Measurements from ENCODE around the gene TERF2IP. TPM values are rescaled to one million over a fixed set of nuclear protein-coding genes. Genes with fewer than 3 reads are reported as not detected.

The TERF2IP gene
- polyA plus RNA-seq, 3 donors: 39.7 to 64.1 (median 47.9) TPM

DNA sequence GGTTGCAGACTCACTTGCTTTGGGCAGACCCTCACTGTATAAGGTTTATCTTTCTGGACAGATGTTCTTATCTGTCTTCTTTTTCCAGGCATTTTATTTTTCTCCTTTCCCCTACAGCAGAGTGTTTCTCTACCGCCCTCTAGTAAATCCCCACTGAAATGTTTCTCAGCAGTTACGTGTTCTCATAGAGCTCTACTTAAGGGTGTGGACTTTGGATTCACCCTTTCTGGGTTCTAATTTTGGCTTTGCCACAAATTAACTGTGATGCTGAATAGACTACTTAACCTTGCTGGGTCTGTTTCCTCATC is 26.4 kb upstream of the TERF2IP start:
- H3K4me2 ChIP-seq (replicated peaks; ENCODE audit: extremely low read depth, low read length, poor library complexity, severe bottlenecking): no peak overlapping the region
- Mint-ChIP-seq H3K36me3 (peaks cover 37 to 43% of the 10 kb centered on the region in 2 donors), H3K4me3 (no peak overlapping the region), H3K9me3 (no peaks in the 10 kb centered on the region), H3K27ac (peak overlapping the region in 1 of 7 donors; percentile 19), H3K27me3 (ENCODE audit: low read depth in 3 of 3) (peaks cover 0 to 1% (median 0%) of the 10 kb centered on the region in 3 donors), H3K4me1 (peaks cover 29% of the 10 kb centered on the region)
- no CpG with 5 or more reads among the region's 2 CpGs for WGBS (ENCODE audit: insufficient coverage)
- H3K79me2 ChIP-seq (ENCODE audit: insufficient read depth, low read length): peaks cover 12% of the 10 kb centered on the region
- peaks cover 12 to 24% of the 10 kb centered on the region in 2 donors for H3K4me1 ChIP-seq (ENCODE audit: control insufficient read depth in 1 of 2, insufficient read depth in 2 of 2, low read length in 2 of 2)
- H3K36me3 ChIP-seq (replicated peaks in 1 of 2; ENCODE audit: control insufficient read depth in 1 of 2, insufficient read depth in 2 of 2, low read length in 2 of 2): peaks cover 28 to 54% of the 10 kb centered on the region in 2 donors
- TF ChIP-seq, protein P1, sequence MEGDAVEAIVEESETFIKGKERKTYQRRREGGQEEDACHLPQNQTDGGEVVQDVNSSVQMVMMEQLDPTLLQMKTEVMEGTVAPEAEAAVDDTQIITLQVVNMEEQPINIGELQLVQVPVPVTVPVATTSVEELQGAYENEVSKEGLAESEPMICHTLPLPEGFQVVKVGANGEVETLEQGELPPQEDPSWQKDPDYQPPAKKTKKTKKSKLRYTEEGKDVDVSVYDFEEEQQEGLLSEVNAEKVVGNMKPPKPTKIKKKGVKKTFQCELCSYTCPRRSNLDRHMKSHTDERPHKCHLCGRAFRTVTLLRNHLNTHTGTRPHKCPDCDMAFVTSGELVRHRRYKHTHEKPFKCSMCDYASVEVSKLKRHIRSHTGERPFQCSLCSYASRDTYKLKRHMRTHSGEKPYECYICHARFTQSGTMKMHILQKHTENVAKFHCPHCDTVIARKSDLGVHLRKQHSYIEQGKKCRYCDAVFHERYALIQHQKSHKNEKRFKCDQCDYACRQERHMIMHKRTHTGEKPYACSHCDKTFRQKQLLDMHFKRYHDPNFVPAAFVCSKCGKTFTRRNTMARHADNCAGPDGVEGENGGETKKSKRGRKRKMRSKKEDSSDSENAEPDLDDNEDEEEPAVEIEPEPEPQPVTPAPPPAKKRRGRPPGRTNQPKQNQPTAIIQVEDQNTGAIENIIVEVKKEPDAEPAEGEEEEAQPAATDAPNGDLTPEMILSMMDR (IDR thresholded peaks at IDR 0.05): peak; percentile 25
- no peak overlapping the region for H2AFZ ChIP-seq (ENCODE audit: insufficient read depth, low read depth, low read length, poor library complexity, severe bottlenecking)
- no peaks in the 10 kb centered on the region for H3K27me3 ChIP-seq (ENCODE audit: control insufficient read depth in 2 of 2, insufficient read depth in 2 of 2, low read length in 2 of 2)
- DNase-seq: no peak
- no peak overlapping the region for H3K4me3 ChIP-seq (replicated peaks in 1 of 3; ENCODE audit: low read depth in 2 of 3, low read length in 3 of 3)
- no peaks in the 10 kb centered on the region for H4K20me1 ChIP-seq (ENCODE audit: insufficient read depth, low read length)
- intact Hi-C loops (cut with micrococcal nuclease): loop anchor here (5.0 to 10.0 kb wide), 5 partner anchors 54 to 189 kb away; partner anchors contain the start of genes CFDP1 (in 2 of the 2), GABARAPL2 (in 2 of the 2) and TMEM170A (in 2 of the 2)
- H3K27ac ChIP-seq (ENCODE audit: low read depth in 1 of 2, low read length in 2 of 2): no peak overlapping the region
- H3K9ac ChIP-seq (ENCODE audit: insufficient read depth, low read length, poor library complexity, severe bottlenecking): no peak overlapping the region
- no peaks in the 10 kb centered on the region for H3K9me3 ChIP-seq (replicated peaks in 1 of 2; ENCODE audit: control insufficient read depth in 1 of 2, insufficient read depth in 1 of 2, low read length in 2 of 2)

- Histone ChIP-seq H3K27me3 (ENCODE audit: control insufficient read depth in 2 of 2, insufficient read depth in 2 of 2, low read length in 2 of 2) (no peaks in the 10 kb centered on the region), H3K4me2 (replicated peaks; ENCODE audit: extremely low read depth, low read length, poor library complexity, severe bottlenecking) (peak within 1 kb of the TSS; percentile 95), H4K20me1 (ENCODE audit: insufficient read depth, low read length) (no peaks in the 10 kb centered on the region), H3K27ac (ENCODE audit: low read depth in 1 of 2, low read length in 2 of 2) (peak within 1 kb of the TSS; percentile 92 to 93), H3K4me3 (replicated peaks in 1 of 3; ENCODE audit: low read depth in 2 of 3, low read length in 3 of 3) (peak within 1 kb of the TSS; percentile 70 to 95 (median 93)), H3K4me1 (ENCODE audit: control insufficient read depth in 1 of 2, insufficient read depth in 2 of 2, low read length in 2 of 2) (peaks cover 12 to 24% of the 10 kb centered on the region in 2 donors), H3K79me2 (ENCODE audit: insufficient read depth, low read length) (peaks cover 12% of the 10 kb centered on the region), H2AFZ (ENCODE audit: insufficient read depth, low read depth, low read length, poor library complexity, severe bottlenecking) (peak within 1 kb of the TSS; percentile 95), H3K36me3 (replicated peaks in 1 of 2; ENCODE audit: control insufficient read depth in 1 of 2, insufficient read depth in 2 of 2, low read length in 2 of 2) (peaks cover 26 to 54% of the 10 kb centered on the region in 2 donors), H3K9me3 (replicated peaks in 1 of 2; ENCODE audit: control insufficient read depth in 1 of 2, insufficient read depth in 1 of 2, low read length in 2 of 2) (no peaks in the 10 kb centered on the region), H3K9ac (ENCODE audit: insufficient read depth, low read length, poor library complexity, severe bottlenecking) (peak within 1 kb of the TSS; percentile 90)
- under 1% methylated on average over 58 of the region's 62 CpGs for WGBS (ENCODE audit: insufficient coverage)
- Mint-ChIP-seq H3K9me3 (no peaks in the 10 kb centered on the region), H3K27ac (peak within 1 kb of the TSS; percentile 95 to 99 (median 97)), H3K36me3 (peaks cover 44 to 45% of the 10 kb centered on the region in 2 donors), H3K4me3 (peak within 1 kb of the TSS; percentile 98 to 99), H3K4me1 (peaks cover 29% of the 10 kb centered on the region), H3K27me3 (ENCODE audit: low read depth in 3 of 3) (no peaks in the 10 kb centered on the region)
- DNase-seq: peak; percentile 97 to 99 (median 97)
- TF ChIP-seq, protein P1 (IDR thresholded peaks at IDR 0.05): no peak
- intact Hi-C loops (cut with micrococcal nuclease): loop anchor here (1.0 to 10.0 kb wide), 7 partner anchors 24 to 191 kb away; partner anchors contain the start of genes CFDP1 (in 2 of the 2), GABARAPL2 (in 2 of the 2), KARS1 (in 2 of the 2) and TERF2IP (in 2 of the 2)
Measured at GRCh38 chr16:75622761-75623605, 24.6 kb upstream of the TERF2IP start, which contains the start of gene ADAT1. Gene ADAT1 (minus strand): TSS chr16:75623281. CDS start chr16:75620799, 2,482 bp downstream.
